HEK293 (cell line): Measurements from ENCODE around the gene PLPP6.

ENCODE experiments used
- AEBP2 ChIP-seq: fragments of 450-650 bp; formaldehyde crosslinking; IDR thresholded peaks from 2 replicates; pipeline ENCODE4 v1.5.1; 2016; ENCODE audit warnings: missing biosample characterization, missing genetic modification characterization, borderline replicate concordance
- ELK4 ChIP-seq: IDR thresholded peaks from 2 replicates; pipeline ENCODE4 v1.6.1; 2011; ENCODE audit warnings: mild to moderate bottlenecking, low read depth, low read length, borderline replicate concordance
- INSM2 ChIP-seq: fragments of 450-650 bp; formaldehyde crosslinking; IDR thresholded peaks from 2 replicates; pipeline ENCODE4 v1.5.1; 2016; ENCODE audit warnings: missing biosample characterization, missing genetic modification characterization
- KLF10 ChIP-seq: fragments of 450-650 bp; IDR thresholded peaks from 2 replicates; pipeline ENCODE4 v1.5.1; 2018; ENCODE audit warnings: missing biosample characterization, mild to moderate bottlenecking, missing genetic modification characterization
- KLF8 ChIP-seq: fragments of 450-650 bp; formaldehyde crosslinking; IDR thresholded peaks from 2 replicates; pipeline ENCODE4 v1.5.1; 2016; ENCODE audit warnings: missing biosample characterization, missing genetic modification characterization
- KLF9 ChIP-seq: fragments of 450-650 bp; formaldehyde crosslinking; IDR thresholded peaks from 2 replicates; pipeline ENCODE4 v1.5.1; 2016; ENCODE audit warnings: missing biosample characterization, missing genetic modification characterization, low read depth
- PATZ1 ChIP-seq: fragments of 450-650 bp; formaldehyde crosslinking; IDR thresholded peaks from 2 replicates; pipeline ENCODE4 v1.5.1; 2016; ENCODE audit warnings: missing biosample characterization, missing genetic modification characterization
- PRDM2 ChIP-seq: fragments of 450-650 bp; formaldehyde crosslinking; IDR thresholded peaks from 2 replicates; pipeline ENCODE4 v1.5.1; 2016; ENCODE audit warnings: missing biosample characterization, missing genetic modification characterization, borderline replicate concordance
- ZBTB48 ChIP-seq: fragments of 450-650 bp; formaldehyde crosslinking; IDR thresholded peaks from 2 replicates; pipeline ENCODE4 v1.5.1; 2016; ENCODE audit warnings: missing biosample characterization, missing genetic modification characterization
- ZBTB8A ChIP-seq: fragments of 450-650 bp; formaldehyde crosslinking; IDR thresholded peaks from 2 replicates; pipeline ENCODE4 v1.5.1; 2016; ENCODE audit warnings: missing biosample characterization, missing genetic modification characterization
- ZNF114 ChIP-seq: fragments of 450-650 bp; formaldehyde crosslinking; IDR thresholded peaks from 2 replicates; pipeline ENCODE4 v1.5.0; 2017; ENCODE audit warnings: missing biosample characterization, missing genetic modification characterization
- ZNF175 ChIP-seq: fragments of 450-650 bp; formaldehyde crosslinking; IDR thresholded peaks from 2 replicates; pipeline ENCODE4 v1.5.1; 2016; ENCODE audit warnings: missing biosample characterization, missing genetic modification characterization
- ZNF248 ChIP-seq: fragments of 450-650 bp; formaldehyde crosslinking; IDR thresholded peaks from 2 replicates; pipeline ENCODE4 v1.5.1; 2017; ENCODE audit warnings: missing biosample characterization, missing genetic modification characterization
- ZNF37A ChIP-seq: fragments of 450-650 bp; IDR thresholded peaks from 2 replicates; pipeline ENCODE4 v1.5.1; 2018; ENCODE audit warnings: missing biosample characterization, missing genetic modification characterization
- ZNF423 ChIP-seq: fragments of 450-650 bp; formaldehyde crosslinking; IDR thresholded peaks from 2 replicates; pipeline ENCODE4 v1.5.1; 2016; ENCODE audit warnings: missing biosample characterization, missing genetic modification characterization
- ZNF488 ChIP-seq: fragments of 450-650 bp; formaldehyde crosslinking; IDR thresholded peaks from 2 replicates; pipeline ENCODE4 v1.5.1; 2016; ENCODE audit warnings: missing biosample characterization, missing genetic modification characterization
- ZNF530 ChIP-seq: fragments of 450-650 bp; formaldehyde crosslinking; IDR thresholded peaks from 2 replicates; pipeline ENCODE4 v1.5.1; 2016; ENCODE audit warnings: low read depth, missing biosample characterization, missing genetic modification characterization
- ZNF561 ChIP-seq: fragments of 450-650 bp; IDR thresholded peaks from 2 replicates; pipeline ENCODE4 v1.5.1; 2018; ENCODE audit warnings: missing biosample characterization, missing genetic modification characterization, borderline replicate concordance
- ZNF623 ChIP-seq: fragments of 450-650 bp; formaldehyde crosslinking; IDR thresholded peaks from 2 replicates; pipeline ENCODE4 v1.5.1; 2016; ENCODE audit warnings: missing biosample characterization, missing genetic modification characterization
- ZNF658 ChIP-seq: fragments of 450-650 bp; formaldehyde crosslinking; IDR thresholded peaks from 2 replicates; pipeline ENCODE4; 2016; ENCODE audit warnings: missing biosample characterization, missing genetic modification characterization
- ZNF677 ChIP-seq: fragments of 450-650 bp; IDR thresholded peaks from 2 replicates; pipeline ENCODE4 v1.5.0; 2018; ENCODE audit warnings: missing biosample characterization, mild to moderate bottlenecking, missing genetic modification characterization, moderate library complexity
- ZNF76 ChIP-seq: fragments of 450-650 bp; formaldehyde crosslinking; IDR thresholded peaks from 2 replicates; pipeline ENCODE4; 2016; ENCODE audit warnings: low read depth, missing biosample characterization, missing genetic modification characterization, borderline replicate concordance
- ZNF777 ChIP-seq: fragments of 450-650 bp; formaldehyde crosslinking; IDR thresholded peaks from 2 replicates; pipeline ENCODE4 v1.5.1; 2017; ENCODE audit warnings: missing biosample characterization, missing genetic modification characterization, borderline replicate concordance

Gene PLPP6

GRCh38 chr9:4679268-4680172, 17.4 kb downstream of the PLPP6 start, which contains the start of gene CDC37L1 (continued):
- TF ChIP-seq PATZ1 (tag by site-specific recombination) (peak; percentile 48; the same call in 1 of the 2 replicates), ZNF623 (tag by site-specific recombination) (no peak), KLF10 (tag by site-specific recombination) (peak; percentile 87), ZNF76 (tag by site-specific recombination) (peak; percentile 87), ZNF777 (tag by site-specific recombination) (peak; percentile 65; the same call in 1 of the 2 replicates), KLF9 (tag by site-specific recombination) (peak; percentile 65), ZBTB8A (tag by site-specific recombination) (peak; percentile 65), PRDM2 (tag by site-specific recombination) (no peak), ZNF37A (tag by site-specific recombination) (no peak), ZNF530 (tag by site-specific recombination) (no peak), ZBTB48 (tag by site-specific recombination) (0 out of 2 replicates have a peak, but pooled peaks have one; percentile 32), ZNF248 (tag by site-specific recombination) (no peak), ZNF677 (no peak), ZNF175 (no peak), ZNF658 (tag by site-specific recombination) (no peak), AEBP2 (tag by site-specific recombination) (no peak), ZNF561 (peak; percentile 62; the same call in 1 of the 2 replicates), ZNF488 (tag by site-specific recombination) (no peak), ZNF423 (tag by site-specific recombination) (peak; percentile 56; the same call in 1 of the 2 replicates), KLF8 (peak; percentile 37; the same call in 1 of the 2 replicates), INSM2 (tag by site-specific recombination) (peak; percentile 27; the same call in 1 of the 2 replicates), ZNF114 (tag by site-specific recombination) (no peak), ELK4 (no peak)
